Measurements from ENCODE around the gene ZSCAN4.

Gene ZSCAN4

GRCh38 chr19:57668635-57669034 is at the start of gene ZSCAN4:
ZSCAN4 (plus strand) TSS chr19:57668935; CDS start chr19:57676146, 7,211 bp downstream.
- no peak for DNase-seq (ENCODE audit: low read depth)

GRCh38 chr19:57620673-57621348 is 47.9 kb upstream of the ZSCAN4 start:
- DNase-seq (ENCODE audit: low read depth), result no peak

GRCh38 chr19:57623091-57623490 is 45.6 kb upstream of the ZSCAN4 start:
- DNase-seq (ENCODE audit: low read depth), result no peak

GRCh38 chr19:57632987-57633831 is 35.5 kb upstream of the ZSCAN4 start, which contains the start of gene ZNF211:
ZNF211 (plus strand) TSS chr19:57633168; CDS start chr19:57633347, 179 bp downstream.
- peak; percentile 81 for DNase-seq (ENCODE audit: low read depth)

- no peak for DNase-seq (ENCODE audit: low read depth)
These were observed 35.0 kb upstream of the ZSCAN4 start for GRCh38 chr19:57633832-57634131.

GRCh38 chr19:57637379-57637778 is 31.4 kb upstream of the ZSCAN4 start:
- DNase-seq (ENCODE audit: low read depth), result no peak

GRCh38 chr19:57641715-57642234 is 27.0 kb upstream of the ZSCAN4 start:
- DNase-seq (ENCODE audit: low read depth), result no peak

- DNase-seq (ENCODE audit: low read depth), result no peak
These were observed 26.2 kb upstream of the ZSCAN4 start for GRCh38 chr19:57642396-57643046.

- no peak for DNase-seq (ENCODE audit: low read depth)
These were observed 25.0 kb upstream of the ZSCAN4 start for GRCh38 chr19:57643734-57644133.

GRCh38 chr19:57648331-57649003 is 20.3 kb upstream of the ZSCAN4 start:
- DNase-seq (ENCODE audit: low read depth), result no peak

- no peak for DNase-seq (ENCODE audit: low read depth)
These were observed 17.1 kb upstream of the ZSCAN4 start for GRCh38 chr19:57651654-57651996.

GRCh38 chr19:57653689-57654088 is 15.0 kb upstream of the ZSCAN4 start:
- DNase-seq (ENCODE audit: low read depth), result no peak

- no peak for DNase-seq (ENCODE audit: low read depth)
These were observed 13.3 kb upstream of the ZSCAN4 start for GRCh38 chr19:57655443-57655842.

GRCh38 chr19:57656346-57656745 is 12.4 kb upstream of the ZSCAN4 start:
- no peak for DNase-seq (ENCODE audit: low read depth)

GRCh38 chr19:57664269-57665127 is 4.2 kb upstream of the ZSCAN4 start:
- DNase-seq (ENCODE audit: low read depth), result no peak

- no peak for DNase-seq (ENCODE audit: low read depth)
These were observed 3.4 kb upstream of the ZSCAN4 start for GRCh38 chr19:57665261-57665806.

- DNase-seq (ENCODE audit: low read depth), result no peak
These were observed 1.5 kb upstream of the ZSCAN4 start for GRCh38 chr19:57667228-57667627.

- no peak for DNase-seq (ENCODE audit: low read depth)
These were observed 2.6 kb downstream of the ZSCAN4 start for GRCh38 chr19:57671124-57671895.

GRCh38 chr19:57672466-57672865 is 3.7 kb downstream of the ZSCAN4 start:
- no peak for DNase-seq (ENCODE audit: low read depth)

- no peak for DNase-seq (ENCODE audit: low read depth)
These were observed 7.1 kb downstream of the ZSCAN4 start for GRCh38 chr19:57675881-57676280.

Measured in stimulated activated CD4-positive, alpha-beta T cell treated with anti-CD3 and anti-CD28 coated beads, Interleukin-2, amount 100 ng/mL, for 4 hours (primary cell).